ENCODE results near the gene LY6G6D.

GRCh38 chr6:31713465-31713864 lies 1.7 kb upstream of the LY6G6D start:
- TF ChIP-seq, protein P1, sequence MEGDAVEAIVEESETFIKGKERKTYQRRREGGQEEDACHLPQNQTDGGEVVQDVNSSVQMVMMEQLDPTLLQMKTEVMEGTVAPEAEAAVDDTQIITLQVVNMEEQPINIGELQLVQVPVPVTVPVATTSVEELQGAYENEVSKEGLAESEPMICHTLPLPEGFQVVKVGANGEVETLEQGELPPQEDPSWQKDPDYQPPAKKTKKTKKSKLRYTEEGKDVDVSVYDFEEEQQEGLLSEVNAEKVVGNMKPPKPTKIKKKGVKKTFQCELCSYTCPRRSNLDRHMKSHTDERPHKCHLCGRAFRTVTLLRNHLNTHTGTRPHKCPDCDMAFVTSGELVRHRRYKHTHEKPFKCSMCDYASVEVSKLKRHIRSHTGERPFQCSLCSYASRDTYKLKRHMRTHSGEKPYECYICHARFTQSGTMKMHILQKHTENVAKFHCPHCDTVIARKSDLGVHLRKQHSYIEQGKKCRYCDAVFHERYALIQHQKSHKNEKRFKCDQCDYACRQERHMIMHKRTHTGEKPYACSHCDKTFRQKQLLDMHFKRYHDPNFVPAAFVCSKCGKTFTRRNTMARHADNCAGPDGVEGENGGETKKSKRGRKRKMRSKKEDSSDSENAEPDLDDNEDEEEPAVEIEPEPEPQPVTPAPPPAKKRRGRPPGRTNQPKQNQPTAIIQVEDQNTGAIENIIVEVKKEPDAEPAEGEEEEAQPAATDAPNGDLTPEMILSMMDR (IDR thresholded peaks at IDR 0.05 in 4 of 5, conservative IDR thresholded peaks at IDR 0.05 in 1 of 5): no peak
- no peak for TF ChIP-seq POLR2A (IDR thresholded peaks at IDR 0.05)

Measured in gastrocnemius medialis (tissue), 4 donors.